Activated CD4-positive, alpha-beta T cell treated with anti-CD3 and anti-CD28 coated beads for 1 hour (primary cell): Measurements from ENCODE around the gene HSPB8.

Source experiments
- DNase-seq: peaks from one replicate; pipeline ENCODE4 v3.0.0-alpha.2; 2020

HSPB8 gene

DNA sequence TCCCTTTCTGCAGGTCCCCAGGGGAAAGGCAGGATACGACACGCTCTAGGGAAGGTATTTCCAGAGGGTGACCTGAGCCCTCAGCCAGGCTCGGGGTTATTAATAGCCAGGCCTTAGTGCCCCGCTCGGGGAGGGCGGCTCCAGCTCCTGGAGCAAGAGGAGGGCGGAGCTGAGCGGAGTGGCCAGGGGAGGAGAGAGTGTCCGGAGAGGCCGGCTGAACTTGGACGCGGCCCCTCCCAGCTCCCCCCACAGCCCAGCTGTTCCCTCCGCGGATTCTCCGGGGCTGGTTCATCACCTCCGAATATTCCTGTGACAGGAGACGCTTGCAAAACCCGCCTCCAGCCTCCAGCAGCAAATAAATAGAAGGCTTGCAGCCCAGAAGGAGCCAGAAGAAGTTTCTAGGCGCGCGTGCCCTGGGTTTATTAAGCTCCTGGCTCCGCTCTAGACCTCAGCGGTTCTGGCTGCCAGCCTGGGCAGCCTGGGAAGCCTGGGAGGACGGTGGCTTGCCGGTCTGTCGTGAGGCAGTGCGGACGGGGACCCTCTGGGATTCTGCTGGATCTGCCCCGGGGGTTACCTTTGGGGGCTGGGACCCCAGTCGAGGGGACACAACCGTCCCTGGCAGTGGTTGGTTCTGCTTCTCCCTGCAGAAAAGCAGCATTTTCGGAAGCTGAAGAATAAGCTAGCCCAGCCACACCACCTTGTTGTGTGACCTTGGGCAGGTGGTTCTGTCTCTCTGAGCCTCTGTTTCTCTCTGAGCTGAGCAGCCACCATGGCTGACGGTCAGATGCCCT is at the start of gene HSPB8:
Gene HSPB8 (plus strand): TSS at position 388 of the 791 bp plus-strand sequence. CDS start 382 bp downstream, at position 770.
- no peak for DNase-seq

- no peak for DNase-seq
Observed at GRCh38 chr12:119129827-119130434, 48.8 kb upstream of the HSPB8 start.

GRCh38 chr12:119130523-119130922 is 48.2 kb upstream of the HSPB8 start:
- no peak for DNase-seq

- DNase-seq, result no peak
Observed at GRCh38 chr12:119134284-119135072, 44.3 kb upstream of the HSPB8 start.

DNA sequence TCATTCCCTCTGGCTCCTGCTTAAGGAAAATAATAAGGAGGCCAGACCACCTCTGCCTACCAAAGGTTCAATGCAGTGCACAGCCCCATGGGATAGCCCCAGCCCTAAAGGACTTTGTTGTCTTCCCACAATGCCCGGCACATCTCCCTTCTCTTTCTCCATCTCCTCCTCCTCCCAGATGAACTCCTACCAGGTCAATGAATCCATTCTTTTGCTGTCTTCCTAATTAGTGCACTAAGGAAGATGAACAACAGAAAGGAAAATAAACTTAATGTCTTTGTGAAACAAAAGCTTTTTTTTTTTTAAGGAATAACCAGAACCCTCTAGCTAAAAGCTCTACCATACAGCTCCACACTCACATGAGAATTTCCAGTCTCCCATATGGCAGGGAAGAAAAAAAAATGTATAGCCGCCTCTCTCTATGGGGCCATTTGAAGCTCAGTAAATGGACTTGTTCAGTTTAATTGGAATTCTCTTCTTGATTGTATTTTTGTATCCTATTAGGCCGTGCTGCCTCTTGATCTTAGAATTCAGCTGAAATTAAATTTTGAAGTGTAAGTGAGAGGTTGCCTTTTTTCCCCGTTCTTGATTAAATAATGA is 41.8 kb upstream of the HSPB8 start:
- no peak for DNase-seq

- no peak for DNase-seq
Observed at GRCh38 chr12:119139448-119139847, 39.3 kb upstream of the HSPB8 start.

GRCh38 chr12:119145367-119145766 is 33.4 kb upstream of the HSPB8 start:
- no peak for DNase-seq

- no peak for DNase-seq
Observed at GRCh38 chr12:119147847-119148448, 30.8 kb upstream of the HSPB8 start.

DNA sequence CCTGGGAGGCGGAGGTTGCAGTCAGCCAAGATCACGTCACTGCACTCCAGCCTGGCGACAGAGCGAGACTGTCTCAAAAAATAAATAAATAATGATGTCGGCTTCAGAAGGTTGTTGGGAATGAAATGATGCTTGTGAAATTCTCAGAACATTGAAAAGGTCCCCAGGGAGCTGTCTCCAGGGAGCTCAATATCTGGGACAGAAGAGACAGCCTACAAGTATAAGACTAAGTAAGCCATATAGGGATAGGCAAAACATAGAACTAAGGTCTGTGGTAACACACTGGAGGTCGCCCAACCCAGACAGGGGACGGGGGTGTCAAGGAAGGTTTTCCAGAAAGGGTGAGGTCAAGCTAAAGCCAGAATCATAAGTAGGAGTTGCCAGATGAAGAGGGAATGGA is 29.5 kb upstream of the HSPB8 start:
- DNase-seq, result no peak

DNA sequence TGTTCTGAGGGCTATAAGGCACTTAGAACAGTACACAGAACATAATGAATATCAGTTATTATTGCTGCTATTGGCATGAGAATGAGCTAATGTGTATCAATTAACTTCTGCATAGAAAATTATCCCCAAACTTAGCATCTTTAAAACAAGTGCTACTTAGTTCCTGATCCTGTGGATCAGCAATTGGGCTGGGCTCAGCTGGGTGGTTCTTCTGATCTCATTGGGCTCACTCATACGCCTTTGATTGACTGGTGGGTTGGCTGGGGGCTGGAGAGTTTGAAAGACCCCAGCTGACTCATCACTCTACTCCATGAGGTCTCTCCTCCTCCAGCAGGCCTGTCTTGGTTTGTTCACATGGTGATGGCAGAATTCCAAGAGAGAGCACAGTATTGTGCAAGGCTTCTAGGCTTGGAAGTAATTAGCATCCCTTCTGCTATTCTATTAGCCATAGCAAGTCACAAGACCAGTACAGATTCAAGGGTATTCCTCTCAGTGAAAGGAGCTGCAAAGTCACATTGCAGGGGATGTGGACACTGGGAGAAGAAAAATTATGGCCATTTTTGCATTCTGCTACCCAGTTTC is 27.2 kb upstream of the HSPB8 start:
- no peak for DNase-seq

DNA sequence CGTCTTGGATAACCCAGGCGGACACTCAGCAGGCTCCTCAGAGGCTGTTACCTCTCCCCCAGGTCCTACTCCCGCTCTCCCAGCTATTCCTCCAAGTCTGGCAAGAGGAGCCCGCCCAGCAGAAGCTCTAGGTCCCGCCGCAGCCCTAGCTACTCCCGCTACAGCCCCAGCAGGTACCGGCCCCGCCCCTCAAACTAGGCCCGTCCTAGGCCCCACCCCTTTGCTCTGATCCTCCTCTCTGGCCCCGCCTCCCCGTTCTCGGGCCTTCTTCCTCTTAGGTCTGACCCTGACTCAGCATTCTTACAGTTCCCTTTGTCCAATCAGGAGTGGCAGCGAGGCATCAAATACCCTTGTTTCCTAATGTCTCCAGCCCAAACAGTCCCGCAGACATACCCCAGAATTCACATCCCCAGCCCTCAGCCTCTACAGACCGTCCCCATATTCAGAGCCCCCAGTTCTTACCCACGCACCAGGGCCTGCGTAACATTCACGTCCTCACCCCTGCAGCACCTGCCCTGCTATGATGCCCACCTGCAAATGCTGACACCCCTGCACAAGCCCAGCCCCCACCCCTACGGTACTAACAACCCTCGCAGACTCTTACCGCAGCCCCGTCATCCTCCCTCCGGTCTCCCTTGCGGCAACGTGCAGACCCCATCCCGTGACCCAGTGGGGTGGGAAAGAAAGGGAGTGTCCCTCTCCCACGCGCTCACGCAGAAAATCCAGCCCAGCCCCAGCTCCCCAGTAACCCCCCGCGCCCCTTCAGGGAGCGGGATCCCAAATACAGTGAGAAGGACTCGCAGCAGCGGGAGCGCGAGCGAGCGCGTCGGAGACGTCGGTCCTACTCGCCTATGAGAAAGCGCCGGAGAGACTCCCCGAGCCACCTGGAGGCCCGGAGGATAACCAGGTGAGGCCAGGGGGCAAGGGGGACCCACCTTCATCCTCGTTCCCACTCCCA is 25.0 kb upstream of the HSPB8 start:
- no peak for DNase-seq

GRCh38 chr12:119154435-119154818 is 24.3 kb upstream of the HSPB8 start:
- DNase-seq, result no peak

DNA sequence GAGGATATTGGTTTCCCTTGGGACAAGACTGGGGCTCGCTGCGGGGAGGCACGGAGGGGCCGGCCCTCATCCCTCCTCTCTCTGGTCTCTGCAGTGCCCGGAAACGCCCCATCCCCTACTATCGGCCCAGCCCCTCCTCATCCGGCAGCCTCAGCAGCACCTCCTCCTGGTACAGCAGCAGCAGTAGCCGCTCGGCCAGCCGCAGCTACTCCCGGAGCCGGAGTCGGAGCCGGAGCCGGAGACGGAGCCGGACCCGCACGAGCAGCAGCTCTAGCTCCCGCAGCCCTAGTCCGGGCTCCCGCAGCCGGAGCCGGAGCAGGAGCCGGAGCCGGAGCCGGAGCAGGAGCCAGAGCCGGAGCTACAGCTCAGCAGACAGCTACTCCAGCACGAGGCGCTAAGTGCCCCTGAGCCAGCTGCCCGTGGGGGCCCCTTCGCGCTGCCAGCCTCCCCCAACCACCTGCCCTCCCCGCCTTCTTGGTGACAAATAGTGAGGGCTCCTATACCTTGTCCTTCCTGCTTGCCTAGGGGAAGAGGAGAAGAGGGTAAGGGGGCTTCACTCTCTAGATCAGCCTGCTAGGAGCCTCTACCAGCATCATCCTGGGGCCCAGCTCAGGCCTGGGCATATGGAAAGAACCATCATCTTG is 22.2 kb upstream of the HSPB8 start:
- DNase-seq, result no peak

DNA sequence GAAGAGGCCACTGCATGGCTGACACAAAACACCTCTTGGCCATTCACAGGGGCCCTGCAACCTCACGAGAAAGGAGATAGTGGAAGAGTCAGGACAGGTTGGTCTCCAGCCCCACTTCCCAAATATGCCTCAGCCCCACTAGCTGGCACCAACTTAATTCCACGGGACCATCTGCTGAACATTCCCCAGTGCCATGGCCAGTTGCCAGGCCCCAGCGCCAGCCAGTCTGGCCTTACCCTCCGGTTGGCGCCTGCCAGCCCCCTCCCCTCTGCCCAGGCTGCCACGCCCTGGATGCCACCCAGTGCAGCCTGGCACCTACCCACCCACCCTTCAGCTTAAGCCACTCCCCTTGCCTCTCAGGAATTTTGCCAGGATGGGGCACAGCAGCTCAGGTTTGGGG is 21.2 kb upstream of the HSPB8 start:
- DNase-seq, result no peak

GRCh38 chr12:119157978-119158377 is 20.8 kb upstream of the HSPB8 start:
- DNase-seq, result no peak

DNA sequence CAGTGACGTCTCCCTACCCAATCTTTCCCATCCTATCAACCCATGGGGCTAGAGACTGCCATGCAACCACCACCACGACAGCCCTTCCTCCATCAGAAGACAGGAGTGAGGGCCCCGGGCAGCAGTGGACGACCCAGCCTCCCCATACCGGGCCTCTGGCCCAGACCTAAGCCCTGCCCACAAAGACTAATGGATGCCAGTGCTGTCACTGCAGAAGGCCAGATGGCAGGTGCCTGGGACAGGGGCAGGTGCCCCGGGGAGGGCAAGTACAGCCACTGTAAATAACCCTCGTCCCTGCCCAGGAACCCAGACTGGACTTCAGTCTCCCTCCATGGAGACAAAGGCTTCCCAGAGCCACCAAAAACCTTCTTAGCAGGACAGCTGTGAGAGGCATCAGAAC is 20.3 kb upstream of the HSPB8 start:
- DNase-seq, result no peak

DNA sequence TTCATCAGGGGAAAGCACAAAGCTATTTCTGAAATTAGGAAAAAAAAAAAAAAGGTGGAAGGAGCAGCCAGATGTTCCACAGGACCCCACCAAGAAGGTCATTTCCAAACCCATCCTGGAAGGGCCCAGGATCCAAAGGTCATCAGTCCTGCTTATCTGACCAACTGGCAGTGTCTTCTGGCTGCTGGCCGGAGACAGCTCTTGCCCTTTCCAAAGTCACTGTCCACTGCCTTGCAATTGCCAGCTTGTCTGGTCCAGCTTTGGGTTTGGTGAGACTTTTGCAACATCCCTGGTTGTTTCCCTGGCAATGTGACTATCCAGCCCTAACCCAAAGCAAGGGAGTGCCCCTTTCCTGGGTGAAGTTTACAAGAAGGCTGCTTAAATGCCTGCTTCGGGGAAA is 18.9 kb upstream of the HSPB8 start:
- DNase-seq, result no peak

- no peak for DNase-seq
Observed at GRCh38 chr12:119167902-119168301, 10.8 kb upstream of the HSPB8 start.

- no peak for DNase-seq
Observed at GRCh38 chr12:119168721-119169120, 10.0 kb upstream of the HSPB8 start.

- DNase-seq, result no peak
Observed at GRCh38 chr12:119169150-119169549, 9.6 kb upstream of the HSPB8 start.

- DNase-seq, result no peak
Observed at GRCh38 chr12:119171291-119171690, 7.4 kb upstream of the HSPB8 start.
